CD14-positive monocyte (primary cell): ENCODE results near the gene CTPS1. TPM values are rescaled to one million over a fixed set of nuclear protein-coding genes. Genes with fewer than 3 reads are reported as not detected.
A peak's percentile ranks its signal among the peaks of the same experiment; 100 is the strongest.

ENCODE experiments used
- DNase-seq, 3 donors: peaks; one replicate each; pipeline ENCODE4 v3.0.0-alpha.2; 2011 to 2022
- H2AFZ ChIP-seq: 2 replicates; pipeline ENCODE4 v1.6.0; 2012; ENCODE audit warnings: mild to moderate bottlenecking, low read depth, low read length, inconsistent platforms; ENCODE audit not compliant: insufficient read depth, poor library complexity, severe bottlenecking
- H3K27ac ChIP-seq, 2 donors: 1 replicate in 1 of 2; 2 replicates in 1 of 2; pipeline ENCODE4 v1.5.1; 2012 to 2013; ENCODE audit warnings: low read length in 2 of 2, control low read depth in 1 of 2, inconsistent platforms in 1 of 2, low read depth in 1 of 2, mild to moderate bottlenecking in 1 of 2
- H3K27me3 ChIP-seq, 2 donors: one replicate each; pipeline versions ENCODE4 v1.6.0 to v1.6.1; 2011 to 2013; ENCODE audit warnings: low read length in 2 of 2; ENCODE audit not compliant: control insufficient read depth in 2 of 2, insufficient read depth in 2 of 2
- H3K36me3 ChIP-seq, 2 donors: replicated peaks in 1 of 2; 1 replicate in 1 of 2; 2 replicates in 1 of 2; pipeline versions ENCODE4 v1.5.1 to v1.6.1; 2012 to 2013; ENCODE audit warnings: low read length in 2 of 2, control low read depth in 1 of 2, inconsistent platforms in 1 of 2, mild to moderate bottlenecking in 1 of 2; ENCODE audit not compliant: insufficient read depth in 2 of 2, control insufficient read depth in 1 of 2
- H3K4me1 ChIP-seq, 2 donors: 1 replicate in 1 of 2; 2 replicates in 1 of 2; pipeline versions ENCODE4 v1.5.1 to v1.6.1; 2012 to 2013; ENCODE audit warnings: low read length in 2 of 2, control low read depth in 1 of 2, inconsistent platforms in 1 of 2, mild to moderate bottlenecking in 1 of 2, moderate library complexity in 1 of 2; ENCODE audit not compliant: insufficient read depth in 2 of 2, control insufficient read depth in 1 of 2
- H3K4me2 ChIP-seq: replicated peaks from 2 replicates; pipeline ENCODE3; 2012; ENCODE audit warnings: low read length, moderate library complexity, mild to moderate bottlenecking; ENCODE audit not compliant: poor library complexity, severe bottlenecking; ENCODE audit errors: extremely low read depth
- H3K4me3 ChIP-seq, 3 experiments: fragments of 200-600 bp in 1 of 3; sonication (generic) in 1 of 3; replicated peaks in 1 of 3; 1 replicate in 2 of 3; 2 replicates in 1 of 3; pipeline ENCODE4 v1.5.1; 2011 to 2013; ENCODE audit warnings: low read length in 3 of 3, mild to moderate bottlenecking in 3 of 3, control low read depth in 2 of 3, low read depth in 2 of 3, inconsistent platforms in 1 of 3, moderate library complexity in 1 of 3
- H3K79me2 ChIP-seq: 2 replicates; pipeline ENCODE4 v1.6.0; 2012; ENCODE audit warnings: mild to moderate bottlenecking, control low read depth, inconsistent platforms, low read length, moderate library complexity; ENCODE audit not compliant: insufficient read depth
- H3K9ac ChIP-seq: 2 replicates; pipeline ENCODE4 v1.6.0; 2017; ENCODE audit warnings: low read length, mild to moderate bottlenecking; ENCODE audit not compliant: insufficient read depth, poor library complexity, severe bottlenecking
- H3K9me3 ChIP-seq, 2 donors: replicated peaks in 1 of 2; 1 replicate in 1 of 2; 2 replicates in 1 of 2; pipeline versions ENCODE4 v1.5.1 to v1.6.1; 2012 to 2013; ENCODE audit warnings: low read length in 2 of 2, control low read depth in 1 of 2; ENCODE audit not compliant: control insufficient read depth in 1 of 2, insufficient read depth in 1 of 2
- H4K20me1 ChIP-seq: 2 replicates; pipeline ENCODE4 v1.6.0; 2012; ENCODE audit warnings: mild to moderate bottlenecking, low read length, control low read depth, moderate library complexity; ENCODE audit not compliant: insufficient read depth
- H3K27ac Mint-ChIP-seq, 7 donors: one replicate each; pipeline ENCODE4 v1.8.0; 2020; ENCODE audit warnings: mild to moderate bottlenecking in 7 of 7, mixed read lengths in 7 of 7, moderate library complexity in 6 of 7, inconsistent platforms in 2 of 7
- H3K27me3 Mint-ChIP-seq, 3 donors: one replicate each; pipeline ENCODE4 v1.8.0; 2021 to 2022; ENCODE audit warnings: low read depth in 3 of 3, mild to moderate bottlenecking in 3 of 3, mixed read lengths in 3 of 3, moderate library complexity in 3 of 3, inconsistent platforms in 1 of 3
- H3K36me3 Mint-ChIP-seq, 2 donors: one replicate each; pipeline ENCODE4 v1.8.0; 2020; ENCODE audit warnings: mixed read lengths in 2 of 2, inconsistent platforms in 1 of 2, mild to moderate bottlenecking in 1 of 2
- H3K4me1 Mint-ChIP-seq: one replicate; pipeline ENCODE4 v1.8.0; 2020; ENCODE audit warnings: mild to moderate bottlenecking, mixed read lengths
- H3K4me3 Mint-ChIP-seq, 2 donors: one replicate each; pipeline ENCODE4 v1.8.0; 2020; ENCODE audit warnings: mild to moderate bottlenecking in 2 of 2, mixed read lengths in 2 of 2, moderate library complexity in 1 of 2
- H3K9me3 Mint-ChIP-seq, 7 donors: one replicate each; pipeline ENCODE4 v1.8.0; 2020 to 2022; ENCODE audit warnings: mixed read lengths in 7 of 7, mild to moderate bottlenecking in 6 of 7, moderate library complexity in 6 of 7, inconsistent platforms in 2 of 7
- WGBS: methylation state at CpG from one replicate; pipeline ENCODE4 v1.1.5; 2013; ENCODE audit warnings: missing lambda C conversion rate; ENCODE audit not compliant: insufficient coverage; 5-methylcytosine and 5-hydroxymethylcytosine counted together
- intact Hi-C, 2 donors: fragments of 100-400 bp; cut with micrococcal nuclease; formaldehyde crosslinking; loops; one replicate each; pipeline versions ENCODE4 v1.15.0 to v1.15.1; 2023
- polyA plus RNA-seq, 3 donors: library from polyadenylated mRNA; depleted of rRNA in 1 of 3; unstranded in 2 of 3; stranded (reverse) in 1 of 3; fragments of 300-500 nt in 2 of 3; fragments of >200 nt in 1 of 3; fragmentation: Illumina TruSeq in 2 of 3; gene quantifications; 1 replicate in 2 of 3; 2 replicates in 1 of 3; pipeline ENCODE4 v1.2.3, GENCODE V29; 2012 to 2021
- TF ChIP-seq, protein P1 (sequence below): fragments of 200-600 bp; IDR thresholded peaks from one replicate; pipeline ENCODE4 v1.8.0; 2022; ENCODE audit warnings: antibody characterized with exemption, mild to moderate bottlenecking

Gene CTPS1
- polyA plus RNA-seq, 3 donors, result 5.3 to 8.6 (median 6.0) TPM

DNA sequence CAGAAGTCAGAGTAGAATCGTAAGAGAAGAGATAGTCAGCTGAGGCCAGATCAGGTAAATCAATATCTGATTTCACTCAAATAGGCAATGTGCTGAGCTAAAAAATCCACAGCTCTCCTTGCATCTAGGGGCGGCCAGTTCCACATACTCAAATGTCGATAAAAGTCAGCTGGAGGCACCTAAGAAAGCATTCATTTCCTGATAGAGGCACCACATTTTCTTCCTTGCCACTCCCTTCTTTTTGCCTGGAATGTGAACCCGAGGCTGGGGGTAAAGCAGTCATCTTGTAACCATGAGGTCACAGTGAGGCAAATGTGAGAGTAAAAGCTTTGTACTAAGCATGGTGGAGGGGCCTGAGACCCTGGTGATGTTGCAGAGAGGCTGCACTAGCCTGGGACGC lies 24.2 kb upstream of the CTPS1 start:
- peaks cover 55 to 73% (median 59%) of the 10 kb centered on the region in 3 donors for H3K27me3 Mint-ChIP-seq
- TF ChIP-seq, protein P1, sequence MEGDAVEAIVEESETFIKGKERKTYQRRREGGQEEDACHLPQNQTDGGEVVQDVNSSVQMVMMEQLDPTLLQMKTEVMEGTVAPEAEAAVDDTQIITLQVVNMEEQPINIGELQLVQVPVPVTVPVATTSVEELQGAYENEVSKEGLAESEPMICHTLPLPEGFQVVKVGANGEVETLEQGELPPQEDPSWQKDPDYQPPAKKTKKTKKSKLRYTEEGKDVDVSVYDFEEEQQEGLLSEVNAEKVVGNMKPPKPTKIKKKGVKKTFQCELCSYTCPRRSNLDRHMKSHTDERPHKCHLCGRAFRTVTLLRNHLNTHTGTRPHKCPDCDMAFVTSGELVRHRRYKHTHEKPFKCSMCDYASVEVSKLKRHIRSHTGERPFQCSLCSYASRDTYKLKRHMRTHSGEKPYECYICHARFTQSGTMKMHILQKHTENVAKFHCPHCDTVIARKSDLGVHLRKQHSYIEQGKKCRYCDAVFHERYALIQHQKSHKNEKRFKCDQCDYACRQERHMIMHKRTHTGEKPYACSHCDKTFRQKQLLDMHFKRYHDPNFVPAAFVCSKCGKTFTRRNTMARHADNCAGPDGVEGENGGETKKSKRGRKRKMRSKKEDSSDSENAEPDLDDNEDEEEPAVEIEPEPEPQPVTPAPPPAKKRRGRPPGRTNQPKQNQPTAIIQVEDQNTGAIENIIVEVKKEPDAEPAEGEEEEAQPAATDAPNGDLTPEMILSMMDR, result no peak
- Histone ChIP-seq H3K9ac (no peak overlapping the region), H2AFZ (no peak overlapping the region), H3K27ac (no peak overlapping the region), H3K27me3 (peaks cover 26 to 79% of the 10 kb centered on the region in 2 donors), H3K79me2 (no peaks in the 10 kb centered on the region), H4K20me1 (no peaks in the 10 kb centered on the region), H3K9me3 (no peaks in the 10 kb centered on the region), H3K4me2 (no peak overlapping the region), H3K36me3 (no peaks in the 10 kb centered on the region), H3K4me3 (no peak overlapping the region), H3K4me1 (peaks cover 12 to 18% of the 10 kb centered on the region in 2 donors)
- WGBS, result 75% methylated on average over 3 of the region's 5 CpGs
- peaks cover 22% of the 10 kb centered on the region for H3K4me1 Mint-ChIP-seq
- peaks cover 0 to 9% (median 2%) of the 10 kb centered on the region in 7 donors for H3K9me3 Mint-ChIP-seq
- no peak for DNase-seq
- intact Hi-C loops, result loop anchor here in 1 of 2 donors (10.0 kb wide), 2 partner anchors 180 to 340 kb away; no protein-coding TSS in a partner anchor
- peaks cover 0 to 3% of the 10 kb centered on the region in 2 donors for H3K36me3 Mint-ChIP-seq
- no peak overlapping the region for H3K27ac Mint-ChIP-seq
- peak overlapping the region in 1 of 2 donors; percentile 17 for H3K4me3 Mint-ChIP-seq

DNA sequence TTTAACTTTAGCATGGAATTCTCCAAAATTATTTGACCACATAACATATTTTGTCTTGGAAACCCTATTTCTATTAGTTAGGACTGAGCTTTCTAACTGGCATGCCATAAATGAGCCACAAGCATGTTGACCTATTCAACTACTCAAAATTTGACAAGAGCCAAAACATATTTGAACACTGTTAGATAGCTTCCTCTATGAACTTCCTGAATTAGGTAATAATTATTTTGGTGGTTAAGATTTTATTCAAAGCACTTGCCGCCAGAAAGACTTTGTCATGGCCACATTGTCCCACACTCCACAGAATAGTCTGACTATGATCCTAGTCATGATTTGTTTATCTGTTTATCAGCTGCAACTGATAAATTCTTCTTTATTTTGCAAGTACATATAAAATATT lies 23.1 kb upstream of the CTPS1 start:
- Histone ChIP-seq H2AFZ (no peak overlapping the region), H4K20me1 (no peaks in the 10 kb centered on the region), H3K4me1 (peaks cover 12 to 18% of the 10 kb centered on the region in 2 donors), H3K27me3 (peaks cover 26 to 77% of the 10 kb centered on the region in 2 donors), H3K36me3 (no peaks in the 10 kb centered on the region), H3K27ac (no peak overlapping the region), H3K4me2 (no peak overlapping the region), H3K79me2 (no peaks in the 10 kb centered on the region), H3K9me3 (no peaks in the 10 kb centered on the region), H3K4me3 (no peak overlapping the region), H3K9ac (no peak overlapping the region)
- Mint-ChIP-seq H3K4me3 (peak overlapping the region in 1 of 2 donors; percentile 11), H3K9me3 (peaks cover 0 to 9% (median 2%) of the 10 kb centered on the region in 7 donors), H3K4me1 (peaks cover 22% of the 10 kb centered on the region), H3K27ac (no peak overlapping the region), H3K36me3 (peaks cover 0 to 3% of the 10 kb centered on the region in 2 donors), H3K27me3 (peaks cover 57 to 76% (median 61%) of the 10 kb centered on the region in 3 donors)
- DNase-seq, result peak in 2 of 3 donors; percentile 40 to 64
- intact Hi-C loops, result loop anchor here in 1 of 2 donors (10.0 kb wide), 2 partner anchors 182 to 342 kb away; no protein-coding TSS in a partner anchor
- TF ChIP-seq, protein P1, result no peak
- WGBS, result no CpG with 5 or more reads among the region's 1 CpG
